Body of pancreas (tissue), 4 donors: ENCODE data around the gene ATG16L1.

Source experiments
- CTCF ChIP-seq, 7 experiments: fragments of 450-650 bp in 4 of 7; fragments of 200-600 bp in 3 of 7; sonication (generic) in 3 of 7; IDR thresholded peaks; one replicate each; pipeline ENCODE4 v1.5.1; 2016 to 2019; ENCODE audit warnings: antibody characterized with exemption in 7 of 7
- POLR2A ChIP-seq, 3 donors: fragments of 450-650 bp; IDR thresholded peaks; one replicate each; pipeline ENCODE4 v1.6.1; 2016; ENCODE audit warnings: antibody characterized with exemption in 3 of 3, mild to moderate bottlenecking in 2 of 3

GRCh38 chr2:233312874-233313273 is 61.4 kb downstream of the ATG16L1 start:
- TF ChIP-seq CTCF (IDR thresholded peaks at IDR 0.05): no peak
- no peak for TF ChIP-seq POLR2A (IDR thresholded peaks at IDR 0.05)
